NCI-H2107 (cell line): ENCODE measurements around the gene DDN.
A peak's percentile ranks its signal among the peaks of the same experiment; 100 is the strongest.

Experiments used
- DNase-seq: peaks from one replicate; lab custom pipeline; 2025; lab: John Stamatoyannopoulos, UW

DDN gene

GRCh38 chr12:49013428-49013827, 14.3 kb upstream of the DDN start:
- no peak for DNase-seq

GRCh38 chr12:49012739-49013138, 13.6 kb upstream of the DDN start:
- no peak for DNase-seq

- no peak for DNase-seq
Measured at GRCh38 chr12:49010092-49010668, 11.0 kb upstream of the DDN start.

DNA sequence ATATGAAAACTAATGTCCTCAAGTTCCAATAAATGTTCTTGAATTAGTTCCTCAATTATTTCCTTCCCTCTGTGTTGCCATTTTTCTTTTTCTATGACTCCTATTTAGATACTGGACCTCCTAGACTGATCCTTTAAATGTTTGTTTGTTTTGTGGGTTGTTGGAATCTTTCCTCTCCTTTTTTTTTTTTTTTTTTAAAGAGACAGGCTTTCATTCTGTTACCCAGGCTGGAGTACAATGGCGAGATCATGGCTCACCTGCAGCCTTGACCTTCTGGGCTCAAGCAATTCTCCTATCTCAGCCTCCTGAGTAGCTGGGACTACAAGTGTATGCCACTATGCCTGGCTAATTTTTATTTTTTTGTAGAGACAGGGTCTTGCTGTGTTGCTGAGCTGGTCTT, 9.8 kb upstream of the DDN start:
- no peak for DNase-seq

GRCh38 chr12:49000346-49000745, 1.2 kb upstream of the DDN start:
- no peak for DNase-seq

DNA sequence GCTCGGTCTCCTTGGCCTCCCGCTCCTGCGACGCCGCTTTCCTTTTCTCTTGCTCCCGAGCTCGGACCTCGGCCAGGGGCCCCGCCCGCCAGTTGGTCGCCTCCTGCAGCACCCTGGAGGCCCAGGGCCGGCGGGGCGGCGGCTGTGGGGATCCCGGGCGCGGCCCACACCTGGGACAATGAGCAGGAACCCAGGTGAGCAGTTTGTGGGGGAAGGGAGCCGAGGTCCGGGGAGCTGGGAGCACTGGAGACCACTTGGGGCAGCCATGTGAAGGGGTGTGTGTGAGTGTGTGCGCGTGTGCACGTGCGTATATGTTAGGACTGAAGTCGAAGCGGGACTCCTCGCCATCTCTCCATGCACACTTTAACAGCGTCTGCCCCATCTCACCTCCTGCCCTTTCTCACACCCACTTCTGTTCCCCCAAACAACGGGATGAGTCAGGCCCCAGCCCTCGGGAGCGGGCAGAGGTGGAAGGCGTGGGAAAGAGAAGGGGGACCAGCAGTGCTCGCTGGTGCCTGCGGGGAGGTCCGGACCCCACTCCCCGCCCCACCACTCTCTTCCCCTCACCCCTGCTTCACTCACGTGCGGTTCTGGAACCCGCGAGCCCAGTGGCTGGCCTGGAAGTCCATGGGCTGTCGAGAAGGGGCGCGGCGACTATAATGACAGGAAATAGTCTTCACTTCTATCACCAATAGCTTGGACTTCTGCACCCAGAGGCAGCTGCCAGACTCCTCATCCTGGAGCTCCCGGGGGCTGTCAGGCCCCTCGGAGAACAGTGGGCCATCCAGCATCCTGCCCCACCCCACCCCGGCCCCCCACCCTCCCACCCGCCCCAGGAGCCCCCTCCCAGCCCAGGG, 450 bp downstream of the DDN start:
- no peak for DNase-seq

DNA sequence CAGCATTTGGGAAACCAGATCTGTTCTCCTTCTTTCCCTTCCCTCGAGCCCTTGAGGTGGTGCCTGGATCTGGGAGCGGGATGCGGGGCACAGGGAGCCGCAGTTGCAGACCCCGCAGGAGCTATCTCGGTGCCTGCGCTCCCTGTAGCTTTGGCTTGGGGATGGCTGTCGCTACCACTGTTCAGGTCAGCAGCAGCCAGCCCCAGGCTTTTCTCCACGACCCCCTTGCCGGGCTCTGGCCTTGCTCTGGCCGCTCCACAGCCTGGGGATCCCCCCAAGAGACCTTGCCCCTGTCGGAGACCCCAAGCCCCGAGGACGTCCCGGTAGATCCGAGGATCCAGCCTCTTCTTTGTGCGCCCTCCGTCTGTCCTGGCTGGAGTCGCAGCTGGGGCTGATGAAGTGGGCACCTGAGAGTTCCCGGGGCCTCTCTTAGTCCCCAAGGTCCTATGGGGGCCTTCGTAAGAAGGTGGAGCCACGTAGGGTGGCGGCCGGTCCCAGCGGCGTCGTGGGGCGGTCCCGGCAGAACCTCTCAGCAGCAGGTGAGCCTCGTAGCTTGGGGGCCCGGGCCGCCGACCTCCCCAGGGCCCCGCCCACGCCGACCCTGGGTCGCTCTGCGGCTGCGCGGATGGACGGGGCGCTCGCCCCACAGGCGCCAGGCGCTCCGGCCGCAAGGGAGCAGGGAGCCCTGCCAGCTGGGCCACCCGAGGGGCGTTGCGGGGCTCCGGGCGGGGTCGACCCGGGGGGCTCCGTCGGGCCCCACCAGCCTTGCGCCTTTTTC, 1.3 kb downstream of the DDN start:
- no peak for DNase-seq

DNA sequence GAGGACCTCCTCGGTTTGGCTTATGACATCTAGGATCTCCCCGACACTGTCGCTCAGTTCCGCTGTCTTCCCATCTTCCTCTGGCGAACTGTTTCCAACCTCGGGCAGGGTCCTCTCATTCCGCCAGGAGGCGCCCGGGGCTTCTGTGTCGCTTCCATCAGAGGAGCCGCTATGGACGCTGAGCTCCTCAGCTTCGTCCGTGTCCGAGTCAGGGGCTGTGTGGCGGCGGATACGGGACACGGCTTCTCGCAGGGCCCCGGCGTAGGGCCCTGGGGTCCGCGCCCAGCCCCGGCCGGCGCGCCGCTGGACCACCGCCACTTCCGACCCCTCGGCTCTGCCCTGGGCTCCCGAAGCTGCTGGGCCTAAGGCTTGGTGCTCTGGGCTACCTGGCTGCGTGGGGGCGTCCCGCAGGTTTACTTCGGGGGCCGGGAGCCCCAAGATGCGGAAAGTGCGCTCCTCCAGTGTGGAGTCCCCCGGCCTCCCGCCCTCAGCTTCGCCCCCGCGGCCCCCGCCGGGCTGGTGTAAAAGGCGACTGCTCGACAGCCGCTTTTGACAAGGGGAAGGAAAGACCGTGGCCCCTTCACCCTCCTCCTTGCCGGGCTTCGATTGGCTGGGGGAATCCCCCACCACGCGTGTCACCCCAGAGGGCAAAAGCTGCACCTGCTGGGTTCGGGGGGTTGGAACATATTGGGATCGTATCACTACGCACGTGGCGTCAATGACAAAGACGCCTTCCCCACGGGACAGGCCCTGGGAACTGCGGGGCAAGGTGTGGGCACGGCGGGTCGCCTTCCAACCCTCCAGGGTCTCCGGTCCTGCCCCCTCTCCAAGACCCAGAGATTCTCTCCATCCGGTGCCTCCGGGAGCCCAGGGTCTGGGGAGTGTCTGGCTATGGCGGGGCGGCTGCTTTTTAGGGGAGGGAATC, 2.1 kb downstream of the DDN start:
- DNase-seq: peak; percentile 55

DNA sequence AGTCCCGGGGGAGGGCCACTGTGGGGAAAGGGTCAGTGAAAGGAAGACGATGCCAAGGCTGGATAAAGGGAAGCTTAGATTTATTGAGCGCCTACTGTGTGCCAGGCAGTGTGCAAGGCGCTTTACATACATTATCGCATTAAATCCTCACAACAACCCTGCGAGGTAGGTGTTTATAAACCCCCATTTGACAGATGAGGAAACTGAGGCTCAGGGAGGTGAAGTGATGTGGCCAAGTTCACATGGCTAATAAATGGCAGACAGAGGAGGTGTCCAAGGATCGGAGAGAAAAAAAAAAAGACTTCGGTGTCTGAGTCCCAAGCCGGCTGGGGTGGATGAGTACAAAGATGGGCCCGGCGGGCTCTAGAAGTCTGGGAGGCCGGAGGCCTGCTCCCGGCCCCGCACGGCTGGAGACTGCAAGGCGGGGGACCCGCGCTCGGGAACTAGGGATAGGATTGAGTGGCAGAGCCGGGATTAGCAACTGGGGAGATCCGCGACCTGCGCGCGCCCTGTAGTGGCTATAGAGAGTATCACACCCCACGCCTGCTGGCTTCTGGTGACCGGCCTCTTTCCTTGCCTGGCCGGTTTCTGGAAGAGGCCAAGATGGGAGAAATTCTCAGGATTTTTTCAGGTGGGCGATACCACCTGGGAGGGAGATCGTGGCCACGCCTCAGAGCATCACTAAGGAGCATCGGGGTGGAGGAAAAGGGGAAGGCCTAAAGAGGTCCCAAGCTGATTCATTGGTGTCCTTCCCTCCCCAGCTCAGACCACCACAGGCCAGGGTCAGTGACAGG, 3.9 kb downstream of the DDN start:
- DNase-seq: peak; percentile 80

DNA sequence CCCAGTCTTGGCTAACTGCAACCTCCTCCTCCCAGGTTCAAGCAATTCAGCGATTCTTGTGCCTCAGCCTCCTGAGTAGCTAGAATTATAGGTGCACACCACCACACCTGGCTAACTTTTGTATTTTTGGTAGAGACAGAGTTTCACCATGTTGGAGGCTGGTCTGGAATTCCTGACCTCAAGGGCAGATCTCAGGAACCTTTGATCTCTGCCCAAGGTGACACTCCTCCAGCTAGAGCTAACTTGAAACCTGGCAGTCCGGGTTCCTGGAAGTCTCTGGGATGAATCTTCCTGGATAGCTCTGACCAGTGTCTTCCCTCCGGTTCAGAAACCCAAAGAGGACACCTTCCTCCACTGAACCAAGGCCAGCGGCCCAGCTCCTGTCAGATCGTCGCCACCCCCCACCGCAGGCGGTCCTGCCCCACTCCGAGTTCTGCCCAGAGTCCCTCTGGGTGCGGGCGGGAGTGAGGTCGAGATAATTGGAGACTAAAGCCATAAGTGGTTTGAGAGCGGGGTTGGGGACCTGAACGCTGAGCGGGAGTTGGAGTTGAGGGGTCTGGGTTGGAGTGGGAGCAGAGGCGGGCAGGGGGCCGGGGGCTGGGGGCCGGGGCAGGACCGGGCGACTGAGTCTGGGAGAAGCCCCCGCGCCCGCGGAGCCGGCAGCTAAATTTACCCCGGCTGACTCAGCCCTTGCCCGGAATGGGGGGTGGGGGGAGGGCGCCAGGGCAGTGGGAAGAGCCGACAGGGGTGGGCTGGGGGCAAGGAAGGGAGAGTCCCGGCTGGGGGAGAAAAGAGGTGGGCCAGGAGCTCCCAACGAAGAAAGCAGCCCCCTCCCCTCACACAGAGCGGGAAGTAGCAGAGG, 4.7 kb downstream of the DDN start:
- no peak for DNase-seq

DNA sequence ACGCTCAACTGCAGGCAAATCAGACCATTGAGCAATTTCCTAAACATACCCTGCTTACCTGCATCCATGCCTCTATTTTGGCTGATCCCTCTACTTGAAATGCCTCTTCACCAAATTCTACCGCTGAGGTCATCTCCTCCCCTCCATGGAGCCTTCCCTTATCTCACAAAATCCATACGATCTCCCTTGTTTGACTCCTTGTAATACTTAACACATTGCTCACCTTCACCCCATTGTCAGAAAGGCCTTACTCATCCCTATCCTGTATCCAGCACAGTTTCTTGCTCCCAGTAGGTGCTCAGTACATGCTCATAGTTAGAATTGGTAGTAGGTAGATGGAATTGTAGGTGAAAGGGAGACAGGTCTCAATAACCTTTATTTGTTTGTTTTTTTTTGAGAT, 5.4 kb downstream of the DDN start:
- DNase-seq: no peak

DNA sequence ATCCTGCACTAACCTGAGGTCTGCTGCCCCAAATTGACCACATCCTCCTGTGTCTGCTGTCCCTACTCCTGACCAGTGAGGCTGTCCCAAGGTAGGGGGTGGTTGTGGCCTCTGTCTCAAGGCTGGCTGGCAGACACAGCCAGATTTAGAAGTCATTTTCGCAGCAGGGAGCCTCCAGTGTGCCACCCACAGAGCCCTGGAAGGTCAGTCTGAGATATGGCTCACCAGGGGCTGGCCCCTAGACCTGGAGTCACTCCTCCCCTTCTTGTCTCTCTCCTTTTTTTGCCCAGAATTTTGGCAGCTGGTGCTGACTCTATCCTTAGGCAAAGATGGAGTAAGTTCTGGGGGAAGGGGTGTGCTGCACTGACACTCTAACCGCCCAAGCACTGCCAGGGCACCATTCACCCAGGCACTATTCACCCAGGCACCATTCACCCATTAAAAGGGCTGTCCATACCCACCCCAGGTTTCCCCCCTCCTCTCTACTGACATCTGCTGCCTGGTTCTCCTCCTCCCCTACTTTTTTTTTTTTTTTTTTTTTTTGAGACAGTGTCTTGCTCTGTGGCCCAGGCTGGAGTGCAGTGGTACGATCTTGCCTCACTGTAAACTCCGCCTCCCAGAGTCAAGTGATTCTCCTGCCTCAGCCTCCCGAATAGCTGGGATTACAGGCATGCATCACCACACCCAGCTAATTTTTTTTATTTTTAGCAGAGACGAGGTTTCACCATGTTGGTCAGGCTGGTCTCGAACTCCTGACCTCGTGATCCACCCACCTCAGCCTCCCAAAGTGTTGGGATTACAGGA, 7.7 kb downstream of the DDN start:
- no peak for DNase-seq

- no peak for DNase-seq
Measured at GRCh38 chr12:48990552-48990951, 8.6 kb downstream of the DDN start.

GRCh38 chr12:48988030-48988649, 11.0 kb downstream of the DDN start:
- DNase-seq: no peak

- no peak for DNase-seq
Measured at GRCh38 chr12:48986720-48987291, 12.4 kb downstream of the DDN start.

GRCh38 chr12:48985901-48986300, 13.3 kb downstream of the DDN start:
- DNase-seq: no peak

DNA sequence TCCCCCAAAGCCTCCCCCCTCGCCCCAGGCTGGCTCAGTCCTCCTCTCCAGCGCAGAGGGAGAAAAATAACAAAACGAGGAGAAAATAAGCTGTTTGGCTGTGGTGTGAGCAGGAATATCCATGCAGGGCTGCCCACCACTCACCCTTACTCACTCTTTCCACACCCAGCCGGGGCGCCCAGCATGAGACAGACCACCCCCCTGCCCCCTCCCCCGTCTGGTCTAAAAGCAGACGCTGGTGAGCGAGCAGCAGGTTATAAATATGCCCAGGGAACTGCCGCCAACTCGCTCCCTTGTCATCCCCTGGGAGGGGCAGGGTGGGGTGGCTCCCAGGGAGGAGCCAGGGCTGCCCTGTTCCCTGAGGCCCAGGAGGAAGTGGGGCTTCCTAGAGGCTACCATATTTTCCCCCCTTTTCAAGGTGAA, 13.7 kb downstream of the DDN start:
- DNase-seq: no peak

DNA sequence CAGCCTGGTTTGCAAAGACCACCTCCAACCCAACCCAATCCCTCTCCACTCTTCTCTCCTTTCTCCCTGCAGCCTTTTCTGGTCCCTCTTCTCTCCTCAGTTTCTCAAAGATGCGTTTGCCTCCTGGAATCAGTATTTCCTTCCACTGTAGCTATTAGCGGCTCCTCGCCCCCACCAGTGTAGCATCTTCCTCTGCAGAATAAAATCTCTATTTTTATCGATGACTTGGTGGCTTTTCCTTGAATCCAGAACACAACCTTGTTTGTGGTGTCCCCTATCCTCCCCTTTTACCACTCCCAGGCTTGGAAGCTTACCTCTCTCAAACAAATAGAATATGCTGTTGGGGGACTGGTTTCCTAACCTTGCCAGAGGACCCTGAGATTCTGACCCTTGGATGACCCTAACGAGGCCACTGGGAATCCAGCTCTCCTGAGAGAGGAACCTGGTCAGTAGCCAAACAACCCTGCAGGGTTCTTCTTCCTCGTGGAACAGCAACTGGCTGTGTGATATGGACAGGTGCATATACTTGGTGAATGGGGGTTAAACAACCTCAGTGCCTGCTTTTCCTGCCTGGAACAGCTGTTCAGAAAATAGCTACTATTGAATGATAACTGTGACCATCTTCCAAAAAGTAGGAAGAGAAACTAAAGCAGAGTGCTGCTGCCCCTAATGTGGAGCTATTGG, 16.6 kb downstream of the DDN start:
- DNase-seq: no peak
